Measurements from ENCODE around the gene RPS27. TPM values are rescaled to one million over a fixed set of nuclear protein-coding genes. Genes with fewer than 3 reads are reported as not detected.
"Not testable (repeated sequence)": the region's sequence is repeated elsewhere in the genome, so short reads cannot be mapped to it uniquely, and the experiment has no call there.

Gene RPS27
- total RNA-seq, 1 experiment from 2014 or later, result 2,701 TPM

- H3K27me3 ChIP-seq (ENCODE audit: control insufficient read depth, insufficient read depth, low read length), result no peaks in the 10 kb centered on the region
- H3K4me3 ChIP-seq (ENCODE audit: insufficient read depth, low read depth, low read length), result no peak overlapping the region
- peaks cover 10% of the 10 kb centered on the region for H3K36me3 ChIP-seq (replicated peaks; ENCODE audit: control insufficient read depth, insufficient read depth, low read length)
- DNase-seq, result no peak
Observed at GRCh38 chr1:153987621-153988020, 2.9 kb upstream of the RPS27 start.

- DNase-seq, result no peak
- H3K4me3 ChIP-seq (ENCODE audit: insufficient read depth, low read depth, low read length), result peak overlapping the region; percentile 83
- no peaks in the 10 kb centered on the region for H3K27me3 ChIP-seq (ENCODE audit: control insufficient read depth, insufficient read depth, low read length)
- H3K36me3 ChIP-seq (replicated peaks; ENCODE audit: control insufficient read depth, insufficient read depth, low read length), result peaks cover 18% of the 10 kb centered on the region
Observed at GRCh38 chr1:153991151-153991630, 629 bp downstream of the RPS27 start.

DNA sequence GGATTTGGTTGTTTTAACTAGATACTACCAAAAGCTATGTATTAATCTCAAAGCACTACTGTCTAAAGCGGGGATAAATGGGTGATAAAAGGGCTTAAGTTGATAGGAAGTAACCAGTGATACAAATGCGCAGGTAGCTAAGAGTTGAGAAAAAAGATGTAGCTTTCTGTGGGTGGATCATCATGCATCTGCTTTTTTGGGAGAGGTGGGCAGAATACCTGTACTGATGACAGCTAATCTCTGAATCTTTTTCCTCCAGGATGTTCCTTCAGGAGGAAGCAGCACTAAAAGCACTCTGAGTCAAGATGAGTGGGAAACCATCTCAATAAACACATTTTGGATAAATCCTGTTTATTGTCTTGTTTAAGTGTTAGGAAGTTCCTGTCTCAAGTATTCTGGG lies 1.2 kb downstream of the RPS27 start:
- peak overlapping the region; percentile 83; the same call in 1 of the 2 replicates for H3K4me3 ChIP-seq (ENCODE audit: insufficient read depth, low read depth, low read length)
- DNase-seq, result no peak
- no peaks in the 10 kb centered on the region for H3K27me3 ChIP-seq (ENCODE audit: control insufficient read depth, insufficient read depth, low read length)
- peaks cover 18% of the 10 kb centered on the region for H3K36me3 ChIP-seq (replicated peaks; ENCODE audit: control insufficient read depth, insufficient read depth, low read length)

- no peak for DNase-seq
- no peaks in the 10 kb centered on the region for H3K27me3 ChIP-seq (ENCODE audit: control insufficient read depth, insufficient read depth, low read length)
Observed at GRCh38 chr1:153995202-153995601, 4.6 kb downstream of the RPS27 start.

GRCh38 chr1:153995640-153996039 lies 5.1 kb downstream of the RPS27 start:
- peaks cover 18% of the 10 kb centered on the region for H3K36me3 ChIP-seq (replicated peaks; ENCODE audit: control insufficient read depth, insufficient read depth, low read length)
- no peak for DNase-seq
- no peak overlapping the region for H3K4me3 ChIP-seq (ENCODE audit: insufficient read depth, low read depth, low read length)
- H3K27me3 ChIP-seq (ENCODE audit: control insufficient read depth, insufficient read depth, low read length), result no peaks in the 10 kb centered on the region

More at GRCh38 chr1:153995202-153995601, 4.6 kb downstream of the RPS27 start:
- Histone ChIP-seq H3K36me3 (replicated peaks; ENCODE audit: control insufficient read depth, insufficient read depth, low read length) (peaks cover 18% of the 10 kb centered on the region), H3K4me3 (ENCODE audit: insufficient read depth, low read depth, low read length) (no peak overlapping the region)

DNA sequence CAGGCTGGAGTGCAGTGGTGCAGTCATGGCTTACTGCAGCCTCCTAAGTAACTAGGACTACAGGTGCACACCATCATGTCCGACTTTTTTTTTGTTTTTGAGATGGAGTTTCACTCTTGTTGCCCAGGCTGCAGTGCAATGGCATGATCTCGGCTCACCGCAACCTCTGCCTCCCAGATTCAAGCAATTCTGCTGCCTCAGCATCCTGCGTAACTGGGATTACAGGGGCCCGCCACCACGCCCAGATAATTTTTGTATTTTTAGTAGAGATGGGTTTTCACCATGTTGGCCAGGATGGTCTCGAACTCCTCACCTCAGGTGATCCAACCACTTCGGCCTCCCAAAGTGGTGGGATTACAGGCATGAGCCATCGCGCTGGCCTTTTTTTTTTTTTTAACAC lies 6.3 kb downstream of the RPS27 start:
- peaks cover 13% of the 10 kb centered on the region for H3K36me3 ChIP-seq (replicated peaks; ENCODE audit: control insufficient read depth, insufficient read depth, low read length)
- not testable (repeated sequence) for H3K4me3 ChIP-seq (ENCODE audit: insufficient read depth, low read depth, low read length); H3K27me3 ChIP-seq (ENCODE audit: control insufficient read depth, insufficient read depth, low read length); DNase-seq

DNA sequence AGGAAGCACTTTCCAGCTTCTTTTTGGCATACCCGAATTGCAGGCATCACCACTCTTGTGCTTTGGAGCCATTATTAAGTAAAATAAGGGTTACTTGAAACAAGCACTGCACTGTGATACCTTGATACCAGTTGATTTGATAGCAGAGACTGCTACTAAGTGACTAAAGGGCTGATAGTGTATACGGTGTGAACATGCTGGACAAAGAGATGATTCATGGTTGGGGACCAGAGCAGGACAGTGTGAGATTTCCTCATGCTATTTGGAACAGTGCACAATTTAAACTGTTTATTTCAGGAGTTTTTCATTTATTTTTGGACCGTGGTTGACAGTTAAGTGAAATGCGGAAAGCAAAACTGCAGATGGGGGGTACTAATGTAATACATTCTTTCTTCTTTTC lies 9.9 kb downstream of the RPS27 start:
- no peak for DNase-seq
- Histone ChIP-seq H3K36me3 (replicated peaks; ENCODE audit: control insufficient read depth, insufficient read depth, low read length) (0 out of 2 replicates have a peak, but pooled peaks cover 1% of the 10 kb centered on the region), H3K4me3 (ENCODE audit: insufficient read depth, low read depth, low read length) (no peak overlapping the region)

DNA sequence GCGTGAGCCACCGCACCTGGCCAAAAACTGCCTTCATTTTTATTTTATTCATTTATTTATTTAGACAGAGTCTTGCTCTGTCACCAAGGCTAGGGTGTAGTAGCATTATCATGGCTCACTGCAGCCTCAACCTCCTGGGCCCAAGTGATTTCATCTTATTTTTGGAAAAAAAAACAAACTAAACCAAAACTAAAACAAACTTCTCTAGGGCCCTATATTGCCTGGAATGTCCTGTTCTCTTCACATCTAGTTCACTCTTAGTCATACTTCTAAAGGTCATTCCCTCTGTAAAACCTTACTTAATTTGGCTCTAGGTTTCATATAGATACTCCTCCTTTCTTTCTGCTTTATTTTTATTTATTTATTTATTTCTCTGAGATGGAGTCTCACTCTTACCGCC lies 15.6 kb downstream of the RPS27 start:
- Histone ChIP-seq H3K36me3 (replicated peaks; ENCODE audit: control insufficient read depth, insufficient read depth, low read length) (no peaks in the 10 kb centered on the region), H3K4me3 (ENCODE audit: insufficient read depth, low read depth, low read length) (no peak overlapping the region), H3K27me3 (ENCODE audit: control insufficient read depth, insufficient read depth, low read length) (no peaks in the 10 kb centered on the region)
- no peak for DNase-seq

More for the DNA sequence above, 9.9 kb downstream of the RPS27 start:
- no peaks in the 10 kb centered on the region for H3K27me3 ChIP-seq (ENCODE audit: control insufficient read depth, insufficient read depth, low read length)

DNA sequence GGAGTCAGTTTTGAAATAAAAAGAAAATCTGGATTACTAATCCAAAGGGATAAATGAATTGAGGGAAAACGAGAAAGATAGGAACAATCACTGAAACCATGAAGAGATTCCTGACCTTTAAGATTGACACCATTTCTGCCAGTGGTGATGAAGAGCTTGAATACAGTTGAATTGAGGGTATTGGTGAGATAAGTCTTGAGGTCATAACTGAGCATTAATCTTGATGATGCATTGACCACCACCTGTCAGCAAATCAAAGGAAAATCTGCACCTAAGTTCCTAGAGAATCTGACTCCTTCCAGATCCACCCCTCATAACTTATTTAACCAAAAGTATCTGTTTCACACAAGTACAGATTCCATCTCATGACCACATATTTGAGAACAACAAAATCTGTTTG lies 21.6 kb downstream of the RPS27 start:
- DNase-seq, result no peak
- no peaks in the 10 kb centered on the region for H3K27me3 ChIP-seq (ENCODE audit: control insufficient read depth, insufficient read depth, low read length)
- no peak overlapping the region for H3K4me3 ChIP-seq (ENCODE audit: insufficient read depth, low read depth, low read length)
- no peaks in the 10 kb centered on the region for H3K36me3 ChIP-seq (replicated peaks; ENCODE audit: control insufficient read depth, insufficient read depth, low read length)

- not testable (repeated sequence) for DNase-seq; H3K27me3 ChIP-seq (ENCODE audit: control insufficient read depth, insufficient read depth, low read length); H3K36me3 ChIP-seq (replicated peaks; ENCODE audit: control insufficient read depth, insufficient read depth, low read length); H3K4me3 ChIP-seq (ENCODE audit: insufficient read depth, low read depth, low read length)
Observed at GRCh38 chr1:154012543-154012942, 22.0 kb downstream of the RPS27 start.

GRCh38 chr1:154014154-154014907 lies 23.8 kb downstream of the RPS27 start:
- Histone ChIP-seq H3K36me3 (replicated peaks; ENCODE audit: control insufficient read depth, insufficient read depth, low read length) (no peaks in the 10 kb centered on the region), H3K27me3 (ENCODE audit: control insufficient read depth, insufficient read depth, low read length) (no peaks in the 10 kb centered on the region), H3K4me3 (ENCODE audit: insufficient read depth, low read depth, low read length) (no peak overlapping the region)
- no peak for DNase-seq

DNA sequence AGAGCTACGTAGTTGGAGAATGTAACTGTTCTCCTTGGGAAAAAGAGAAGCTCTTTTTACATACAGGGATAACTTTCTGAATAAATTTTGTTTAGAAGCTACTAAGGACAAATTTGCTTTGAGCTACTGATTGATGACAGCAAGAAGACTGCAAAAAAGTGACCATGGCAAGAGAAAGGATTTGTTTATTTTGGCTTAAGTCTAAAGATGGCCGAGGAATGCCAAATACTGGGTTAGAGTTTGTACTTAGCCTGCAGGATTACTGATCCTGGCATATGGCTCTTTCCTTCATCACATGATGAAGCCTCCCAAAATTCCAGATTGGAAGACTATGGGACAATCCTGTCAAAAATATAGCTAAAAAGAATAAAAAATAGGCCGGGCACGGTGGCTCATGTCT lies 28.7 kb downstream of the RPS27 start:
- no peak for DNase-seq
- H3K36me3 ChIP-seq (replicated peaks; ENCODE audit: control insufficient read depth, insufficient read depth, low read length), result no peaks in the 10 kb centered on the region
- no peak overlapping the region for H3K4me3 ChIP-seq (ENCODE audit: insufficient read depth, low read depth, low read length)

DNA sequence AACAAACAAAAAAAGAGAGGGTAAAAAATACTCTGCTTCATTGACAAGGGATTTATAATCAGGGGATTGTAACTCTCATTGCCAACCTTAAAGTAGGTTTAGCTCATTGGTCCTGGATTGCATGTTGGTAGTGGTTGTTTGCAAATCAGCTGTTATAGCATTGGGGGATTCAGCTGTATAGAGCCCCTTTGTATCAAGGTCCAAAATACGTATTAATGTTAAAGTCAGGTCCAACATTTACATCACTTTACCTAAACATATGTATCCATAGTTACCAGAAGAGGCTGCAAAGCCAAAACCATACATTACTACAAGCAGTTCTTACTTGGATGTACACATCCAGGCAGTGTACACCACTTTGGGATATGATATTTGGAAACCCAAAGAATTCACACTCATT lies 29.4 kb downstream of the RPS27 start:
- DNase-seq, result no peak
- H3K4me3 ChIP-seq (ENCODE audit: insufficient read depth, low read depth, low read length), result no peak overlapping the region

More for the DNA sequence above, 28.7 kb downstream of the RPS27 start:
- H3K27me3 ChIP-seq (ENCODE audit: control insufficient read depth, insufficient read depth, low read length), result no peaks in the 10 kb centered on the region

GRCh38 chr1:154033697-154034096 lies 43.1 kb downstream of the RPS27 start:
- not testable (repeated sequence) for H3K27me3 ChIP-seq (ENCODE audit: control insufficient read depth, insufficient read depth, low read length); DNase-seq

More for the DNA sequence above, 29.4 kb downstream of the RPS27 start:
- no peaks in the 10 kb centered on the region for H3K36me3 ChIP-seq (replicated peaks; ENCODE audit: control insufficient read depth, insufficient read depth, low read length)
- no peaks in the 10 kb centered on the region for H3K27me3 ChIP-seq (ENCODE audit: control insufficient read depth, insufficient read depth, low read length)

More at GRCh38 chr1:154033697-154034096, 43.1 kb downstream of the RPS27 start:
- not testable (repeated sequence) for H3K4me3 ChIP-seq (ENCODE audit: insufficient read depth, low read depth, low read length); H3K36me3 ChIP-seq (replicated peaks; ENCODE audit: control insufficient read depth, insufficient read depth, low read length)

All from H7 (cell line).